Transverse colon (tissue), 4 donors: Measurements from ENCODE around the gene HOTAIR. TPM values are rescaled to one million over a fixed set of nuclear protein-coding genes. Genes with fewer than 3 reads are reported as not detected.

Source experiments
- DNase-seq: peaks from one replicate; pipeline ENCODE4 v3.0.0-alpha.2; 2019
- H3K27ac ChIP-seq, 4 donors: fragments of 200-600 bp; sonication (generic); 2 replicates each; pipeline ENCODE4 v1.5.1; 2016 to 2018; ENCODE audit warnings: inconsistent platforms in 4 of 4
- H3K27me3 ChIP-seq: fragments of 200-600 bp; sonication (generic); 2 replicates; pipeline ENCODE4 v1.5.1; 2017; ENCODE audit warnings: inconsistent platforms
- H3K36me3 ChIP-seq, 4 donors: fragments of 200-600 bp; sonication (generic); 2 replicates each; pipeline ENCODE4 v1.5.1; 2017 to 2019; ENCODE audit warnings: inconsistent platforms in 4 of 4
- H3K4me1 ChIP-seq, 4 donors: fragments of 200-600 bp; sonication (generic); 2 replicates each; pipeline ENCODE4 v1.5.1; 2017 to 2020; ENCODE audit warnings: inconsistent platforms in 4 of 4
- H3K4me3 ChIP-seq, 4 donors: fragments of 200-600 bp; sonication (generic); 1 replicate in 1 of 4; 2 replicates in 3 of 4; pipeline versions ENCODE4 v1.5.1 to v1.6.1; 2017 to 2019; ENCODE audit warnings: inconsistent platforms in 4 of 4
- H3K9me3 ChIP-seq, 2 donors: fragments of 200-600 bp; sonication (generic); 2 replicates each; pipeline ENCODE4 v1.5.1; 2017 to 2019; ENCODE audit warnings: inconsistent platforms in 2 of 2
- CTCF ChIP-seq, 5 experiments: fragments of 200-600 bp in 3 of 5; fragments of 450-650 bp in 2 of 5; sonication (generic) in 3 of 5; IDR thresholded peaks; 1 replicate in 2 of 5; 2 replicates in 3 of 5; pipeline ENCODE4 v1.5.1; 2016 to 2017; ENCODE audit warnings: antibody characterized with exemption in 5 of 5, inconsistent platforms in 3 of 5, mild to moderate bottlenecking in 2 of 5, moderate library complexity in 1 of 5
- EP300 ChIP-seq: sonication (generic); formaldehyde crosslinking; IDR thresholded peaks from one replicate; pipeline ENCODE4 v1.6.1; 2017; ENCODE audit warnings: antibody characterized with exemption, low read depth
- POLR2A ChIP-seq: fragments of 450-650 bp; IDR thresholded peaks from one replicate; pipeline ENCODE4 v1.6.1; 2016; ENCODE audit warnings: antibody characterized with exemption, mild to moderate bottlenecking, moderate library complexity
- POLR2AphosphoS5 ChIP-seq, 3 donors: sonication (generic); formaldehyde crosslinking; IDR thresholded peaks; one replicate each; pipeline ENCODE4 v1.6.1; 2016; ENCODE audit warnings: antibody characterized with exemption in 3 of 3
- WGBS, 2 donors: methylation state at CpG; one replicate each; pipeline ENCODE4 v1.1.5; 2018; ENCODE audit warnings: low coverage in 1 of 2; 5-methylcytosine and 5-hydroxymethylcytosine counted together
- in situ Hi-C, 4 donors: fragments of 200-750 bp; cut with MboI; loops; one replicate each; pipeline versions ENCODE4 v1.15.0 to v1.15.1; 2017; ENCODE audit warnings: low sequenced_read_pairs in 3 of 4, low pct_ligation_motif_present in 1 of 4, low pct_unique_long_range_greater_than_20kb in 1 of 4
- intact Hi-C: fragments of 100-400 bp; cut with DNase I; formaldehyde crosslinking; loops from one replicate; pipeline ENCODE4 v1.15.1; 2023; ENCODE audit warnings: low total_unique reads
- total RNA-seq, 4 donors: library from RNA; depleted of rRNA; stranded (reverse); fragments of >200 nt; gene quantifications; one replicate each; pipeline ENCODE4 v1.1.0, GENCODE V29; 2016

Gene HOTAIR
- total RNA-seq, 4 donors from 2014 or later, result not detected

GRCh38 chr12:53942467-53942997, 32.2 kb downstream of the HOTAIR start:
- peaks cover 0 to 7% (median 2%) of the 10 kb centered on the region in 4 donors for H3K4me1 ChIP-seq
- intact Hi-C loops (no loop called here), in situ Hi-C loops (no loop called here)
- H3K27ac ChIP-seq, result no peak overlapping the region
- DNase-seq, result no peak
- H3K9me3 ChIP-seq, result no peaks in the 10 kb centered on the region
- WGBS, 2 donors, result 11 to 14% methylated on average over 2 of the region's 2 CpGs
- peaks cover 100% of the 10 kb centered on the region for H3K27me3 ChIP-seq
- H3K4me3 ChIP-seq, result no peak overlapping the region
- no peaks in the 10 kb centered on the region for H3K36me3 ChIP-seq
- TF ChIP-seq EP300, result no peak
- TF ChIP-seq CTCF (IDR thresholded peaks at IDR 0.05), result no peak
- TF ChIP-seq POLR2AphosphoS5 (IDR thresholded peaks at IDR 0.05), result no peak
- no peak for TF ChIP-seq POLR2A

GRCh38 chr12:53941750-53942149, 33.0 kb downstream of the HOTAIR start:
- intact Hi-C loops, result no loop called here
- H3K27ac ChIP-seq, result no peak overlapping the region

GRCh38 chr12:53941187-53941586, 33.6 kb downstream of the HOTAIR start:
- in situ Hi-C loops (no loop called here), intact Hi-C loops (no loop called here)
- Histone ChIP-seq H3K9me3 (no peaks in the 10 kb centered on the region), H3K27me3 (peaks cover 100% of the 10 kb centered on the region), H3K27ac (no peak overlapping the region), H3K36me3 (no peaks in the 10 kb centered on the region), H3K4me3 (no peak overlapping the region), H3K4me1 (peaks cover 0 to 7% (median 2%) of the 10 kb centered on the region in 4 donors)
- TF ChIP-seq POLR2AphosphoS5 (IDR thresholded peaks at IDR 0.05) (no peak), CTCF (IDR thresholded peaks at IDR 0.05) (no peak), POLR2A (no peak), EP300 (no peak)
- no peak for DNase-seq

More at GRCh38 chr12:53941750-53942149, 33.0 kb downstream of the HOTAIR start:
- no peaks in the 10 kb centered on the region for H3K36me3 ChIP-seq
- H3K4me3 ChIP-seq, result no peak overlapping the region
- in situ Hi-C loops, result no loop called here
- no peaks in the 10 kb centered on the region for H3K9me3 ChIP-seq
- H3K4me1 ChIP-seq, result peaks cover 0 to 7% (median 2%) of the 10 kb centered on the region in 4 donors
- 17 to 18% methylated on average over 3 to 5 of the region's 5 CpGs for whole genome bisulfite sequencing, 2 donors
- H3K27me3 ChIP-seq, result peaks cover 100% of the 10 kb centered on the region
- no peak for TF ChIP-seq CTCF (IDR thresholded peaks at IDR 0.05)
- TF ChIP-seq POLR2A, result no peak
- TF ChIP-seq POLR2AphosphoS5 (IDR thresholded peaks at IDR 0.05), result no peak
- no peak for TF ChIP-seq EP300
- DNase-seq, result no peak

- no peaks in the 10 kb centered on the region for H3K36me3 ChIP-seq
Observed at GRCh38 chr12:53940443-53941014, 34.2 kb downstream of the HOTAIR start.

More at GRCh38 chr12:53940443-53941014, 34.2 kb downstream of the HOTAIR start:
- peaks cover 100% of the 10 kb centered on the region for H3K27me3 ChIP-seq
- TF ChIP-seq EP300 (no peak), POLR2A (no peak), CTCF (IDR thresholded peaks at IDR 0.05) (no peak), POLR2AphosphoS5 (IDR thresholded peaks at IDR 0.05) (no peak)
- in situ Hi-C loops (no loop called here), intact Hi-C loops (no loop called here)
- no peaks in the 10 kb centered on the region for H3K9me3 ChIP-seq
- 15% methylated on average over 9 of the region's 9 CpGs; no CpG with 5 or more reads in 1 of the 2 donors for WGBS, 2 donors
- peaks cover 0 to 9% (median 3%) of the 10 kb centered on the region in 4 donors for H3K4me1 ChIP-seq
- H3K27ac ChIP-seq, result no peak overlapping the region
- DNase-seq, result no peak
- no peak overlapping the region for H3K4me3 ChIP-seq
